OCI-LY3 (cell line): ENCODE data around the gene ZNF668.

ENCODE experiments used
- H2AFZ ChIP-seq: fragments of 200-600, 300-600 bp; shearing (Covaris generic); 2 replicates; pipeline ENCODE4 v1.6.0; 2014; ENCODE audit warnings: antibody characterized with exemption, low read depth, low read length
- H3K27ac ChIP-seq: fragments of 200-600, 300-600 bp; sonication (generic); 2 replicates; pipeline ENCODE4 v1.5.1; 2014; ENCODE audit warnings: mild to moderate bottlenecking, low read length, moderate library complexity, mixed read lengths
- H3K27me3 ChIP-seq: fragments of 200-600, 300-600 bp; sonication (generic); 2 replicates; pipeline ENCODE4 v1.6.1; 2014; ENCODE audit warnings: low read depth, low read length, mixed read lengths
- H3K36me3 ChIP-seq: fragments of 200-600, 300-600 bp; sonication (generic); replicated peaks from 2 replicates; pipeline ENCODE3; 2014; ENCODE audit warnings: low read depth, low read length, mixed read lengths
- H3K4me1 ChIP-seq: fragments of 300-600, 200-600 bp; sonication (generic); 2 replicates; pipeline ENCODE4 v1.6.1; 2014; ENCODE audit warnings: low read length, mixed read lengths
- H3K4me2 ChIP-seq: fragments of 200-600, 300-600 bp; sonication (generic); 2 replicates; pipeline ENCODE4 v1.6.1; 2014; ENCODE audit warnings: low read length, mixed read lengths
- H3K4me3 ChIP-seq: fragments of 300-600, 200-600 bp; sonication (generic); 2 replicates; pipeline ENCODE4 v1.5.1; 2014; ENCODE audit warnings: antibody characterized with exemption, mild to moderate bottlenecking, low read length, moderate library complexity
- H3K79me2 ChIP-seq: fragments of 300-600, 200-600 bp; shearing (Covaris generic); 2 replicates; pipeline ENCODE4 v1.6.1; 2014; ENCODE audit warnings: mild to moderate bottlenecking, low read length, mixed read lengths
- H3K9ac ChIP-seq: fragments of 300-600, 200-600 bp; shearing (Covaris generic); 2 replicates; pipeline ENCODE4 v1.6.0; 2014; ENCODE audit warnings: mild to moderate bottlenecking, low read length, moderate library complexity
- H3K9me3 ChIP-seq: fragments of 200-600, 300-600 bp; shearing (Covaris generic); 2 replicates; pipeline ENCODE4 v1.6.1; 2014; ENCODE audit warnings: low read length, mixed read lengths; ENCODE audit not compliant: insufficient read depth
- H4K20me1 ChIP-seq: fragments of 200-600, 300-600 bp; sonication (generic); 2 replicates; pipeline ENCODE4 v1.6.1; 2016; ENCODE audit warnings: low read length, mixed read lengths; ENCODE audit not compliant: insufficient read depth
- EZH2phosphoT487 ChIP-seq: fragments of 200-600 bp; shearing (Covaris generic); IDR thresholded peaks from 2 replicates; pipeline ENCODE4 v1.6.1; 2018; ENCODE audit warnings: antibody characterized with exemption, mixed run types, low read depth
- TF ChIP-seq, protein P1 (sequence below): fragments of 200-600, 300-600 bp; sonication (generic); IDR thresholded peaks from 2 replicates; pipeline ENCODE4 v1.5.1; 2014; ENCODE audit warnings: antibody characterized with exemption, low read length, low read depth

The ZNF668 gene

GRCh38 chr16:31043352-31043751, 30.7 kb downstream of the ZNF668 start:
- Histone ChIP-seq H4K20me1 (no peaks in the 10 kb centered on the region), H3K27ac (no peak overlapping the region), H3K9me3 (no peaks in the 10 kb centered on the region), H3K36me3 (no peaks in the 10 kb centered on the region), H2AFZ (no peak overlapping the region), H3K79me2 (no peaks in the 10 kb centered on the region), H3K4me2 (no peak overlapping the region), H3K9ac (no peak overlapping the region), H3K4me3 (no peak overlapping the region), H3K4me1 (no peaks in the 10 kb centered on the region), H3K27me3 (no peaks in the 10 kb centered on the region)
- no peak for TF ChIP-seq EZH2phosphoT487
- TF ChIP-seq, protein P1, sequence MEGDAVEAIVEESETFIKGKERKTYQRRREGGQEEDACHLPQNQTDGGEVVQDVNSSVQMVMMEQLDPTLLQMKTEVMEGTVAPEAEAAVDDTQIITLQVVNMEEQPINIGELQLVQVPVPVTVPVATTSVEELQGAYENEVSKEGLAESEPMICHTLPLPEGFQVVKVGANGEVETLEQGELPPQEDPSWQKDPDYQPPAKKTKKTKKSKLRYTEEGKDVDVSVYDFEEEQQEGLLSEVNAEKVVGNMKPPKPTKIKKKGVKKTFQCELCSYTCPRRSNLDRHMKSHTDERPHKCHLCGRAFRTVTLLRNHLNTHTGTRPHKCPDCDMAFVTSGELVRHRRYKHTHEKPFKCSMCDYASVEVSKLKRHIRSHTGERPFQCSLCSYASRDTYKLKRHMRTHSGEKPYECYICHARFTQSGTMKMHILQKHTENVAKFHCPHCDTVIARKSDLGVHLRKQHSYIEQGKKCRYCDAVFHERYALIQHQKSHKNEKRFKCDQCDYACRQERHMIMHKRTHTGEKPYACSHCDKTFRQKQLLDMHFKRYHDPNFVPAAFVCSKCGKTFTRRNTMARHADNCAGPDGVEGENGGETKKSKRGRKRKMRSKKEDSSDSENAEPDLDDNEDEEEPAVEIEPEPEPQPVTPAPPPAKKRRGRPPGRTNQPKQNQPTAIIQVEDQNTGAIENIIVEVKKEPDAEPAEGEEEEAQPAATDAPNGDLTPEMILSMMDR: no peak

GRCh38 chr16:31042866-31043265, 31.2 kb downstream of the ZNF668 start:
- Histone ChIP-seq H3K9me3 (no peaks in the 10 kb centered on the region), H2AFZ (no peak overlapping the region), H3K79me2 (no peaks in the 10 kb centered on the region), H3K36me3 (no peaks in the 10 kb centered on the region), H4K20me1 (no peaks in the 10 kb centered on the region), H3K9ac (no peak overlapping the region), H3K4me2 (no peak overlapping the region), H3K27me3 (no peaks in the 10 kb centered on the region), H3K4me3 (no peak overlapping the region), H3K27ac (no peak overlapping the region), H3K4me1 (no peaks in the 10 kb centered on the region)
- TF ChIP-seq EZH2phosphoT487: no peak
- TF ChIP-seq, protein P1: no peak

GRCh38 chr16:31038993-31039392, 35.0 kb downstream of the ZNF668 start:
- Histone ChIP-seq H4K20me1 (0 out of 2 replicates have a peak, but pooled peaks cover 4% of the 10 kb centered on the region), H3K36me3 (no peaks in the 10 kb centered on the region)

GRCh38 chr16:31036691-31037090, 37.3 kb downstream of the ZNF668 start:
- H3K4me1 ChIP-seq: peaks cover 15% of the 10 kb centered on the region
- no peaks in the 10 kb centered on the region; the same call in 1 of the 2 replicates for H3K79me2 ChIP-seq
- no peak overlapping the region for H3K4me2 ChIP-seq
- no peak overlapping the region for H3K9ac ChIP-seq
- H3K27me3 ChIP-seq: no peaks in the 10 kb centered on the region
- H3K4me3 ChIP-seq: no peak overlapping the region
- no peaks in the 10 kb centered on the region for H3K36me3 ChIP-seq
- H4K20me1 ChIP-seq: 0 out of 2 replicates have a peak, but pooled peaks cover 4% of the 10 kb centered on the region
- H3K9me3 ChIP-seq: no peaks in the 10 kb centered on the region
- TF ChIP-seq, protein P1: no peak
- TF ChIP-seq EZH2phosphoT487: no peak
- H3K27ac ChIP-seq: no peak overlapping the region
- no peak overlapping the region for H2AFZ ChIP-seq

More at GRCh38 chr16:31038993-31039392, 35.0 kb downstream of the ZNF668 start:
- H3K4me3 ChIP-seq: no peak overlapping the region
- H3K4me1 ChIP-seq: peaks cover 4% of the 10 kb centered on the region; the same call in 1 of the 2 replicates
- H3K27me3 ChIP-seq: no peaks in the 10 kb centered on the region
- TF ChIP-seq, protein P1: no peak
- no peak for TF ChIP-seq EZH2phosphoT487
- H3K4me2 ChIP-seq: no peak overlapping the region
- no peaks in the 10 kb centered on the region for H3K9me3 ChIP-seq
- H2AFZ ChIP-seq: no peak overlapping the region
- H3K79me2 ChIP-seq: no peaks in the 10 kb centered on the region; the same call in 1 of the 2 replicates
- H3K9ac ChIP-seq: no peak overlapping the region
- no peak overlapping the region for H3K27ac ChIP-seq
